Sigmoid colon (tissue), 4 donors: Measurements from ENCODE around the gene SCARB1.

Experiments used
- POLR2A ChIP-seq, 2 donors: fragments of 450-650 bp; IDR thresholded peaks; one replicate each; pipeline ENCODE4 v1.6.1; 2016; ENCODE audit warnings: antibody characterized with exemption in 2 of 2, mild to moderate bottlenecking in 2 of 2, moderate library complexity in 2 of 2
- POLR2AphosphoS5 ChIP-seq, 4 donors: sonication (generic); formaldehyde crosslinking; IDR thresholded peaks; one replicate each; pipeline ENCODE4 v1.6.1; 2017; ENCODE audit warnings: antibody characterized with exemption in 4 of 4
- TF ChIP-seq, protein P1 (sequence below), 4 experiments: fragments of 450-650 bp in 3 of 4; fragments of 200-600 bp in 1 of 4; IDR thresholded peaks; one replicate each; pipeline ENCODE4 v1.5.1; 2016 to 2019; ENCODE audit warnings: antibody characterized with exemption in 4 of 4, mild to moderate bottlenecking in 3 of 4, moderate library complexity in 2 of 4

- TF ChIP-seq, protein P1, sequence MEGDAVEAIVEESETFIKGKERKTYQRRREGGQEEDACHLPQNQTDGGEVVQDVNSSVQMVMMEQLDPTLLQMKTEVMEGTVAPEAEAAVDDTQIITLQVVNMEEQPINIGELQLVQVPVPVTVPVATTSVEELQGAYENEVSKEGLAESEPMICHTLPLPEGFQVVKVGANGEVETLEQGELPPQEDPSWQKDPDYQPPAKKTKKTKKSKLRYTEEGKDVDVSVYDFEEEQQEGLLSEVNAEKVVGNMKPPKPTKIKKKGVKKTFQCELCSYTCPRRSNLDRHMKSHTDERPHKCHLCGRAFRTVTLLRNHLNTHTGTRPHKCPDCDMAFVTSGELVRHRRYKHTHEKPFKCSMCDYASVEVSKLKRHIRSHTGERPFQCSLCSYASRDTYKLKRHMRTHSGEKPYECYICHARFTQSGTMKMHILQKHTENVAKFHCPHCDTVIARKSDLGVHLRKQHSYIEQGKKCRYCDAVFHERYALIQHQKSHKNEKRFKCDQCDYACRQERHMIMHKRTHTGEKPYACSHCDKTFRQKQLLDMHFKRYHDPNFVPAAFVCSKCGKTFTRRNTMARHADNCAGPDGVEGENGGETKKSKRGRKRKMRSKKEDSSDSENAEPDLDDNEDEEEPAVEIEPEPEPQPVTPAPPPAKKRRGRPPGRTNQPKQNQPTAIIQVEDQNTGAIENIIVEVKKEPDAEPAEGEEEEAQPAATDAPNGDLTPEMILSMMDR (IDR thresholded peaks at IDR 0.05), result no peak
- TF ChIP-seq POLR2AphosphoS5 (IDR thresholded peaks at IDR 0.05), result no peak
- TF ChIP-seq POLR2A (IDR thresholded peaks at IDR 0.05), result no peak
Observed at GRCh38 chr12:124867401-124867930, 3.8 kb upstream of the SCARB1 start.
